ENCODE results near the gene ZNF121. TPM values are rescaled to one million over a fixed set of nuclear protein-coding genes. Genes with fewer than 3 reads are reported as not detected.
A peak's percentile ranks its signal among the peaks of the same experiment; 100 is the strongest.

The ZNF121 gene
- total RNA-seq, result 53.9 and 57.0 TPM in 2 replicates
- long read RNA-seq, transcript ZNF121-201 (4 exons, 1,563 nt), result major isoform, 8 of 13 reads
- long read RNA-seq, partial matches to known transcripts, result 0 of 13 reads
- long read RNA-seq, other reads (novel, unspliced or antisense), result 5 of 13 reads

DNA sequence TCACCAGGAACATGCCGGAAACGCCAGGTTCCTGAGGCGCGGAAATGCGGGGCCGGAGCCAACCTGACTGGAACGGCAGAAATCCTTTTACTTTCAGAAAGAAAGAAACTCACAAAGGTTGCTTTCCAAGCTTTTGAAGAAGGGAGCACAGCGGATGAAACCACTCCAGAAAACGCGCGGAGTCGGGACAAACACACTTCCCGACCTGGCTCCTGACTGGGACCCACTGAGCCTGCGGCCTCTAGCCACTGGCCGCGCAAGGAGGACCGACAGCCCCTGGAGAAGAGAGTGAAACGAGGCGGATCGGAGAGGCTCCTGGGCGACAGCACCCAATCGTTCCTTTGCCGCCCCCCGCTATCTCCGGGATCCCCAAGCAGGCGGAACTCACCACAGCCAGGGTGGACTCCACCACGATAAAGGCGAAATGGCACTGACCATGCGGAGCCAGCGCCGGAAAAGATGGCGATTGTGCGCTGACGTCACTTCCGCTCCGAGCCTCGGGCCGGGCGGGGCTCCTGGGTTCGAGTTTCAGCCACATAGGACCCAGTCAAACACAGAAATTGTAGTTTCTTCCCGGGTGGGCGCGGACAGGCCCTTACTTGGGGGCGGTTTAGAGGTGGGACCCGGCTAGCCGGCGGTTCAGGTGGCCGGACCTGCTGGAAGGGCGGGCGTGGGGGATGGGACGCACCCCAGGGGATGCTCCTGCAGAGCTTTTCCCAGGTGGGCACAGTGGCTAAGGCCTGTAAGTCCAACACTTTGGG is at the start of gene ZNF121:
Gene ZNF121, minus strand, starts transcription at position 432 of the 761 bp plus-strand sequence. CDS start 16,407 bp downstream, outside the sequence.
- peaks cover 33% of the 10 kb centered on the region for H3K36me3 Mint-ChIP-seq (ENCODE audit: insufficient read depth)
- H3K4me3 Mint-ChIP-seq (ENCODE audit: low read depth), result peak within 1 kb of the TSS; percentile 94
- H3K9me3 Mint-ChIP-seq (ENCODE audit: low read depth), result peaks cover 24% of the 10 kb centered on the region
- H3K27me3 Mint-ChIP-seq, result peaks cover 3% of the 10 kb centered on the region
- TF ChIP-seq, protein P1, sequence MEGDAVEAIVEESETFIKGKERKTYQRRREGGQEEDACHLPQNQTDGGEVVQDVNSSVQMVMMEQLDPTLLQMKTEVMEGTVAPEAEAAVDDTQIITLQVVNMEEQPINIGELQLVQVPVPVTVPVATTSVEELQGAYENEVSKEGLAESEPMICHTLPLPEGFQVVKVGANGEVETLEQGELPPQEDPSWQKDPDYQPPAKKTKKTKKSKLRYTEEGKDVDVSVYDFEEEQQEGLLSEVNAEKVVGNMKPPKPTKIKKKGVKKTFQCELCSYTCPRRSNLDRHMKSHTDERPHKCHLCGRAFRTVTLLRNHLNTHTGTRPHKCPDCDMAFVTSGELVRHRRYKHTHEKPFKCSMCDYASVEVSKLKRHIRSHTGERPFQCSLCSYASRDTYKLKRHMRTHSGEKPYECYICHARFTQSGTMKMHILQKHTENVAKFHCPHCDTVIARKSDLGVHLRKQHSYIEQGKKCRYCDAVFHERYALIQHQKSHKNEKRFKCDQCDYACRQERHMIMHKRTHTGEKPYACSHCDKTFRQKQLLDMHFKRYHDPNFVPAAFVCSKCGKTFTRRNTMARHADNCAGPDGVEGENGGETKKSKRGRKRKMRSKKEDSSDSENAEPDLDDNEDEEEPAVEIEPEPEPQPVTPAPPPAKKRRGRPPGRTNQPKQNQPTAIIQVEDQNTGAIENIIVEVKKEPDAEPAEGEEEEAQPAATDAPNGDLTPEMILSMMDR (IDR thresholded peaks at IDR 0.05; ENCODE audit: unreplicated experiment), result no peak
- H3K4me1 Mint-ChIP-seq (ENCODE audit: low read depth), result peaks cover 3% of the 10 kb centered on the region
- DNase-seq (ENCODE audit: low spot score, unreplicated experiment), result peak; percentile 73
- H3K27ac Mint-ChIP-seq, result peak within 1 kb of the TSS; percentile 98

DNA sequence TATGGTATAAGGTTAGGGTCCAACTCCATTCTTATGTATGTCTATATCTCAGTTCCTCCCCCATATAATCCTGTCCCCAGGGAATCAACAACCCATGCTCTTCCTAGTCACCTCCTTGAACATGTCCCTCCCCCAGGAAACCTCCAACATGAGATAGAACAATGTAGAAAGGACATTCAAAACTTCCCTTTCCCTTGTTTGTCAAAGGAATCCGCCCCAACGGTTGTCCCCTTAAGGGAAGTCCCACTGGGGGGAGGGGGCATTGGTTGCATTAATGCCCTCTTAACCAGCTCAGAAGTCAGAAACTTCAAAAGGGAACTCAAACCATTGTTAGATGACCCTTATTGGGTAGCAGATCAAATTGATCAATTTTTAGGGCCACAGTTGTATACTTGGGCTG is 43.6 kb upstream of the ZNF121 start:
- TF ChIP-seq, protein P1 (IDR thresholded peaks at IDR 0.05; ENCODE audit: unreplicated experiment), result no peak
- no peak for DNase-seq (ENCODE audit: low spot score, unreplicated experiment)
- Mint-ChIP-seq H3K36me3 (ENCODE audit: insufficient read depth) (peaks cover 12% of the 10 kb centered on the region), H3K4me1 (ENCODE audit: low read depth) (peaks cover 6% of the 10 kb centered on the region), H3K27ac (no peak overlapping the region), H3K4me3 (ENCODE audit: low read depth) (no peak overlapping the region), H3K27me3 (no peaks in the 10 kb centered on the region), H3K9me3 (ENCODE audit: low read depth) (no peaks in the 10 kb centered on the region)

DNA sequence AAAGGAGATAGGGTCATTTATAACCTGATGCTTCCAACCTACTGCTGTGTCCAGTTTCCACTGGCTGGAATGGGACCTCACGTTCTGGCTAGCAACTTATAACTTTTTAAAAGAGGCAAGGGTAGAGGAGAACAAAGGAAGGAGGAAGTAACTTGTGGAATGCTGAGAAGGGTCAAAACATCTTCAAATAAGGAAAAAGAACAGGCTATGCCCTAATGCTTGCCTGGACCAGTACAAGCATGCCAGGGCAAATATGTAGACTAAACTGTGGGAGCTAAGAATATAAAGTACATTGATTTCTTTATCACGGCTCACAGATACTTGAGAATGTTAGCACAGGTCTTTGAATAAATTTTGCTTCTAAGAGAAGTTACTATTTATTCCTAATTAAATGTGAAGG is 38.2 kb upstream of the ZNF121 start:
- TF ChIP-seq, protein P1 (IDR thresholded peaks at IDR 0.05; ENCODE audit: unreplicated experiment), result no peak
- Mint-ChIP-seq H3K4me1 (ENCODE audit: low read depth) (peaks cover 20% of the 10 kb centered on the region), H3K27me3 (no peaks in the 10 kb centered on the region), H3K4me3 (ENCODE audit: low read depth) (peak overlapping the region; percentile 71), H3K9me3 (ENCODE audit: low read depth) (peaks cover 7% of the 10 kb centered on the region), H3K36me3 (ENCODE audit: insufficient read depth) (peaks cover 21% of the 10 kb centered on the region), H3K27ac (peak overlapping the region; percentile 93)
- no peak for DNase-seq (ENCODE audit: low spot score, unreplicated experiment)

DNA sequence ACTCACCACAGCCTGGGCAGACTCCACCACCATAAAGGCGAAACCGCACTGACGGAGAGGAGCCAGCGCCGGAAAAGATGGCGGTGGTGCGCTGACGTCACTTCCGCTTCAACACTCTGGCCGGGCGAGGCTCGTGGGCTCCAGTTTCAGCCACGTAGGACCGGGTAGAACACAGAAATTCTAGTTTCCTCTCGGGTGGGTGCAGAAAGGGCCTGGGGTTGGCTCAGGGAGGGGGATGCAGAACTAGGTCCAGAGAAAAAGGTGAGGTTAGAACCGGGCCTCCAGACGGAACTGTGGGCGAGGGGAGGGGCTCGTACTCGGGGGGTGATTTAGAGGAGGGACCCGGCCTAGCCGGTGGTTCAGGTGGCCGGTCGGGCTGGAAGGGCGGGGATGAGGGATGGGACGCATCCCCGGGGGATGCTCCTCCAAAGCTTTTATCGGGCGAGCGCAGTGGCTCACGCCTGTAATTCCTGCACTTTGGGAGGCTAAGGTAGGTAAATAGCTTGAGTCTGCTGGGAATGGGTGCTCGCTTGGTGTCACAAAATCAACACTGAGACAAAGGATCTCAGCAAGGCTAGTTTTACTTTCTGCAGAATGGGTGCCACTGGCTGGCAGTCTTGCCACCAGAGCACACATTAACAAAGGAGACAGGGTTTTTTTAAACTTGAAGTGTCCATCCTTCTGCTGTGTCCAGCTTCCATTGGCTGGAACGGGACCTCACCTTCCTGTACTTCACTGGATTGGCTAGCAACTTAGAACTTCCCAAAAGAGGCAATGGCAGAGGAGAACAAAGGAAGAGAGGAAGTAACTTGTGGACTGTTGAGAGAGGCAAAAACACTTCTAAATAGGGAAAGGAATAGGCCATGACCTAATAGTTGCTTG is 37.1 kb upstream of the ZNF121 start, which contains the start of gene ZNF561:
Gene ZNF561, minus strand, starts transcription at position 77 of the 882 bp plus-strand sequence. CDS start 1,776 bp downstream, outside the sequence.
- Mint-ChIP-seq H3K27me3 (no peaks in the 10 kb centered on the region), H3K4me1 (ENCODE audit: low read depth) (peaks cover 20% of the 10 kb centered on the region), H3K27ac (peak within 1 kb of the TSS; percentile 100), H3K4me3 (ENCODE audit: low read depth) (peak within 1 kb of the TSS; percentile 98), H3K36me3 (ENCODE audit: insufficient read depth) (peaks cover 30% of the 10 kb centered on the region), H3K9me3 (ENCODE audit: low read depth) (peaks cover 8% of the 10 kb centered on the region)
- peak; percentile 65 for DNase-seq (ENCODE audit: low spot score, unreplicated experiment)
- TF ChIP-seq, protein P1 (IDR thresholded peaks at IDR 0.05; ENCODE audit: unreplicated experiment), result no peak

DNA sequence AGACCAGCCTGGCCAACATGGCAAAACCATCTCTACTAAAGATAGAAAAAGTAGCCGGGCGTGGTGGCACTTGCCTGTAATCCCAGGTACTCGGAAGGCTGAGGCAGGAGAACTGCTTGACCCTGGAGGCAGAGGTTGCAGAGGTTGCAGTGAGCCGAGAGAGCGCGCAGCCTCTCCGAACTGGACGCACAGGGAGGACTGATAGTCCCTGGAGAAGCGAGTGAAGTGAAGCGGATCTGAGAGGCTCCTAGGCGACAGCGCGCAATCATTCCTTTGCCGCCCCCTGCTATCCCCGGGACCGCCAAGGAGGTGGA is 36.5 kb upstream of the ZNF121 start:
- peaks cover 10% of the 10 kb centered on the region for H3K9me3 Mint-ChIP-seq (ENCODE audit: low read depth)
- peaks cover 36% of the 10 kb centered on the region for H3K36me3 Mint-ChIP-seq (ENCODE audit: insufficient read depth)
- TF ChIP-seq, protein P1 (IDR thresholded peaks at IDR 0.05; ENCODE audit: unreplicated experiment), result no peak
- H3K4me3 Mint-ChIP-seq (ENCODE audit: low read depth), result peak overlapping the region; percentile 98
- DNase-seq (ENCODE audit: low spot score, unreplicated experiment), result no peak
- H3K4me1 Mint-ChIP-seq (ENCODE audit: low read depth), result peaks cover 19% of the 10 kb centered on the region
- no peaks in the 10 kb centered on the region for H3K27me3 Mint-ChIP-seq
- H3K27ac Mint-ChIP-seq, result peak overlapping the region; percentile 100
